SK-N-MC (cell line): ENCODE measurements around the gene SNU13.
"Not testable (repeated sequence)": the region's sequence is repeated elsewhere in the genome, so short reads cannot be mapped to it uniquely, and the experiment has no call there.

Experiments used
- DNase-seq: peaks from one replicate; pipeline ENCODE4 v3.0.0-alpha.2; 2011; ENCODE audit warnings: low read depth, low spot score
- H3K27ac ChIP-seq: fragments of 200-600 bp; sonication (generic); 2 replicates; pipeline ENCODE4 v1.5.1; 2016; ENCODE audit warnings: mixed run types
- H3K36me3 ChIP-seq: fragments of 200-600 bp; sonication (generic); 2 replicates; pipeline ENCODE4 v1.6.1; 2017; ENCODE audit warnings: antibody characterized with exemption, low read length, mixed read lengths; ENCODE audit not compliant: insufficient read depth
- H3K4me3 ChIP-seq: fragments of 200-600 bp; sonication (generic); 2 replicates; pipeline ENCODE4 v1.5.1; 2016
- H3K9ac ChIP-seq: fragments of 200-600 bp; sonication (generic); 2 replicates; pipeline ENCODE4 v1.8.0; 2017; ENCODE audit warnings: mixed run types, mixed read lengths; ENCODE audit not compliant: insufficient read length
- H3K9me3 ChIP-seq: fragments of 200-600 bp; sonication (generic); 2 replicates; pipeline ENCODE4 v1.6.1; 2017; ENCODE audit warnings: low read depth, mild to moderate bottlenecking, antibody characterized with exemption, low read length, moderate library complexity, mixed read lengths
- EZH2 ChIP-seq: fragments of 200-600 bp; sonication (generic); IDR thresholded peaks from one replicate; pipeline ENCODE4 v1.6.1; 2017; ENCODE audit warnings: antibody characterized with exemption
- FOXP2 ChIP-seq: optimal IDR thresholded peaks from 2 replicates; pipeline ENCODE3; 2011; ENCODE audit warnings: mild to moderate bottlenecking, moderate library complexity; ENCODE audit not compliant: insufficient read depth; ENCODE audit errors: extremely low read length, control extremely low read depth
- POLR2AphosphoS5 ChIP-seq: IDR thresholded peaks from 2 replicates; pipeline ENCODE4 v1.6.1; 2012; ENCODE audit warnings: mild to moderate bottlenecking, low read depth, low read length, borderline replicate concordance

Gene SNU13

GRCh38 chr22:41702763-41703162, 14.1 kb upstream of the SNU13 start:
- Histone ChIP-seq H3K9me3 (no peaks in the 10 kb centered on the region), H3K27ac (no peak overlapping the region), H3K36me3 (no peaks in the 10 kb centered on the region), H3K9ac (no peak overlapping the region), H3K4me3 (no peak overlapping the region)
- TF ChIP-seq POLR2AphosphoS5 (no peak), FOXP2 (no peak), EZH2 (no peak)
- no peak for DNase-seq

- Histone ChIP-seq H3K9me3 (no peaks in the 10 kb centered on the region), H3K36me3 (no peaks in the 10 kb centered on the region), H3K9ac (no peak overlapping the region), H3K4me3 (no peak overlapping the region), H3K27ac (no peak overlapping the region)
- no peak for DNase-seq
- TF ChIP-seq EZH2 (no peak), FOXP2 (no peak), POLR2AphosphoS5 (no peak)
These were observed 11.4 kb upstream of the SNU13 start for GRCh38 chr22:41700108-41700364.

GRCh38 chr22:41699264-41700107, 10.8 kb upstream of the SNU13 start, which contains the start of gene MEI1:
Gene MEI1, plus strand, starts transcription at chr22:41699503. Its CDS starts 36 bp downstream, at chr22:41699539.
- H3K36me3 ChIP-seq: no peaks in the 10 kb centered on the region
- DNase-seq: no peak
- no peak within 1 kb of the TSS for H3K4me3 ChIP-seq
- no peak within 1 kb of the TSS for H3K27ac ChIP-seq
- no peak for TF ChIP-seq POLR2AphosphoS5
- TF ChIP-seq FOXP2: no peak
- TF ChIP-seq EZH2: no peak
- no peak within 1 kb of the TSS for H3K9ac ChIP-seq
- no peaks in the 10 kb centered on the region for H3K9me3 ChIP-seq

- H3K36me3 ChIP-seq: no peaks in the 10 kb centered on the region
- no peak overlapping the region for H3K27ac ChIP-seq
- H3K9me3 ChIP-seq: no peaks in the 10 kb centered on the region
- DNase-seq: peak; percentile 60
- H3K9ac ChIP-seq: peak overlapping the region; percentile 52
- no peak for TF ChIP-seq POLR2AphosphoS5
- no peak for TF ChIP-seq EZH2
- no peak for TF ChIP-seq FOXP2
- H3K4me3 ChIP-seq: peak overlapping the region; percentile 75
These were observed 8.6 kb upstream of the SNU13 start for GRCh38 chr22:41697126-41697775.

GRCh38 chr22:41696703-41697102, 8.0 kb upstream of the SNU13 start:
- Histone ChIP-seq H3K27ac (no peak overlapping the region), H3K9me3 (no peaks in the 10 kb centered on the region), H3K36me3 (no peaks in the 10 kb centered on the region), H3K4me3 (peak overlapping the region; percentile 75), H3K9ac (peak overlapping the region; percentile 52)
- no peak for DNase-seq
- TF ChIP-seq FOXP2: no peak
- no peak for TF ChIP-seq POLR2AphosphoS5
- no peak for TF ChIP-seq EZH2

- H3K27ac ChIP-seq: no peak overlapping the region
- TF ChIP-seq FOXP2 (no peak), EZH2 (no peak), POLR2AphosphoS5 (no peak)
- no peak overlapping the region for H3K4me3 ChIP-seq
- no peak overlapping the region for H3K9ac ChIP-seq
- H3K36me3 ChIP-seq: no peaks in the 10 kb centered on the region
- H3K9me3 ChIP-seq: no peaks in the 10 kb centered on the region
- DNase-seq: no peak
These were observed 6.5 kb upstream of the SNU13 start for GRCh38 chr22:41695211-41695610.

- Histone ChIP-seq H3K27ac (no peak overlapping the region), H3K4me3 (no peak overlapping the region), H3K9me3 (no peaks in the 10 kb centered on the region), H3K36me3 (no peaks in the 10 kb centered on the region), H3K9ac (no peak overlapping the region)
- TF ChIP-seq EZH2 (no peak), POLR2AphosphoS5 (no peak), FOXP2 (no peak)
- no peak for DNase-seq
These were observed 1.8 kb upstream of the SNU13 start for GRCh38 chr22:41690476-41690875.

- H3K27ac ChIP-seq: peak overlapping the region; percentile 91
- H3K4me3 ChIP-seq: peak overlapping the region; percentile 99
- H3K9ac ChIP-seq: peak overlapping the region; percentile 97
- no peak for DNase-seq
- TF ChIP-seq POLR2AphosphoS5 (no peak), EZH2 (no peak), FOXP2 (no peak)
- no peaks in the 10 kb centered on the region for H3K36me3 ChIP-seq
- H3K9me3 ChIP-seq: no peaks in the 10 kb centered on the region
These were observed 734 bp downstream of the SNU13 start for GRCh38 chr22:41687901-41688364.

- Histone ChIP-seq H3K9ac (peak overlapping the region; percentile 97), H3K4me3 (peak overlapping the region; percentile 99)
These were observed 1.8 kb downstream of the SNU13 start for GRCh38 chr22:41686890-41687289.

More at GRCh38 chr22:41686890-41687289, 1.8 kb downstream of the SNU13 start:
- DNase-seq, H3K9me3 ChIP-seq, H3K27ac ChIP-seq, H3K36me3 ChIP-seq: not testable (repeated sequence)
